NCI-H82 treated with DMSO at 0.1 percent for 48 hours (cell line): ENCODE data around the gene CA5B.
"Not testable (repeated sequence)": the region's sequence is repeated elsewhere in the genome, so short reads cannot be mapped to it uniquely, and the experiment has no call there.

ENCODE experiments used
- DNase-seq: peaks from one replicate; lab custom pipeline; 2025; ENCODE audit not compliant: unreplicated experiment; lab: John Stamatoyannopoulos, UW

CA5B gene, protein sequence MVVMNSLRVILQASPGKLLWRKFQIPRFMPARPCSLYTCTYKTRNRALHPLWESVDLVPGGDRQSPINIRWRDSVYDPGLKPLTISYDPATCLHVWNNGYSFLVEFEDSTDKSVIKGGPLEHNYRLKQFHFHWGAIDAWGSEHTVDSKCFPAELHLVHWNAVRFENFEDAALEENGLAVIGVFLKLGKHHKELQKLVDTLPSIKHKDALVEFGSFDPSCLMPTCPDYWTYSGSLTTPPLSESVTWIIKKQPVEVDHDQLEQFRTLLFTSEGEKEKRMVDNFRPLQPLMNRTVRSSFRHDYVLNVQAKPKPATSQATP

DNA sequence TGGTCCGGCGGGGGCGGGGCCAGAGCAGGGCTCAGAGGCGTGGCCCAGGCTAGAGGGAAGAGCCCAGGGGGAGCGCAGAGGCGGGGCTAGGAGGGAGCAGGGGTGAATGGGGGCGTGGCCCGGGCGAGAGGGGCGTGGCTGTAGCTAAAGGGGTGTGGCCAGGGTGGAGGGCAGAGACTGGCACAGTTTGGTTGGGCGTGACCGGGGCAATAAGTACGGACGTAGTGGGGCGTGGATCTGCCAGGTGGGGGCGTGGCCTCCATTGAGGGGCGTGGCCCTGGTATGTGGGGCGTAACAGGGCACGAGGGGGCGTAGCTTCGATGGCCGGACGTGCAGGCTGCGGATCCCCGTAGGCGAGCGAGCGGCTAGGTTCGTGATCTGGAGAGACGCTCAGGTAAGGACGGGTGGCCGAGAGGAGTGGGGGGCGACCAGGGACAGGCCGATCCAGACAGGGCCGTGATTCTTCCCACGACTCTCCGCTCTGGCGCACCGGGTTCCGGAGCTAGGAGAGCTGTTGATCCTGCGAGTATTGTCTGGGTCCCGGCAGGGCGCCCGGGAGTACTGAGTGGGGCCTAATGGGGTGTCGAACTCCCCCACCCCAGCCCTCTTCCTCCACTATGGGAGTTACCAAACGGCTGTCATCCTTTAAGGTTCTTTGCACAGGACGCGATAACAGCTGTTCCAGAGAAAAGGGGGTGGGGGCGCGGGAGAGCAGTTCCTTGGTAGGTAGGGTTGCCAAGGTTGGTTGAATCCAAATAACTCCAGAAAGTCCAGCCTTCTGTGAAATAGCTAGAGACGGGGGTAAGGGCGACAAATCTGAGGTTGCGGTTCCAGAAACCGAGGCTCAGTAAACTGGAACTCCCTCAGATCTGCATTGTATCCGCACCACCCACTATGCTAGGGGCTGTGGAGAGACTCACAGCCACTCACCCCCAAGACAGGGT, at the start of gene CA5B:
TSS of gene CA5B (plus strand) at position 312 of the 944 bp plus-strand sequence. CDS start 11,754 bp downstream, outside the sequence.
- no peak for DNase-seq

GRCh38 chrX:15694941-15695451, 43.1 kb upstream of the CA5B start:
- no peak for DNase-seq

- DNase-seq: no peak
Measured at GRCh38 chrX:15696516-15696915, 41.6 kb upstream of the CA5B start.

GRCh38 chrX:15702488-15703371, 35.3 kb upstream of the CA5B start:
- no peak for DNase-seq

GRCh38 chrX:15703809-15704208, 34.3 kb upstream of the CA5B start:
- DNase-seq: not testable (repeated sequence)

DNA sequence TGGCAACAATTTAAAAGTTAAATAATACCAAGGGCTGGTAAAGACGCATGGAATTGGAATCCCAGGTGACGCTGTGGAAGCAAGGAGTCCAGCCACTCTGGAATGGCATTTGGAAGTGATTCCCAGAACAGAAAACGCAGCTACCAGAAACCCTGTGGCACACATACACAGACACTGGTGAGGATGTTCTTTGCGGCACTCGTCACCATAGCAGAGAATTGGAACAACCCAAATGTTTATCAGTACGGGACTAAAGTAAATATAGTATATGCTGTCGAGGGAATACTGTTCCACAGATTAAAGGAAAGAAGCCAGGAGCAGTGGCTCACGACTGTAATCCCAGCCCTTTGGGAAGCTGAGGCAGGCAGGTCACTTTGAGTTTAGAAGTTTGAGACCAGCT, 33.8 kb upstream of the CA5B start:
- DNase-seq: not testable (repeated sequence)

DNA sequence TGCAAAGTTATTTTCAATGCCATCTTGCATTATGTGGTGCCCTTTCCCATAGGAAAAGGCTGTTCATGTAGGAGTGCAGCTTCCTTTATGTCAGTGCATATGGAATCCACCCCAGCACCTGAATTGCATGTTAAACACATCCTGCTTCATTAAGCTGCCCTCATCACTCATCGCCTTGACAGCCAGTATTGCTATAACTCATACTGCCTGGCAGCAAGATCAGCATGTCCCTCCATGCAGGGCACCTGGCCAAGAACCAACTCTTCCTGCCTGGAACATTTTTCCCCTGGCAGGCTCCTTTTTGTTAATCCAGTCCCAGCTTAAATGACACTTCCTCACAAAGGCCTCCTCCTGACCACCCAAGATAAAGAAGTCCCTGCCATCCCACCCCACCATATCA, 23.5 kb upstream of the CA5B start:
- DNase-seq: no peak

GRCh38 chrX:15718283-15718970, 19.6 kb upstream of the CA5B start:
- no peak for DNase-seq

- DNase-seq: no peak
Measured at GRCh38 chrX:15719324-15719968, 18.6 kb upstream of the CA5B start.

- DNase-seq: no peak
Measured at GRCh38 chrX:15721911-15722310, 16.2 kb upstream of the CA5B start.

GRCh38 chrX:15723887-15724517, 14.1 kb upstream of the CA5B start:
- no peak for DNase-seq

DNA sequence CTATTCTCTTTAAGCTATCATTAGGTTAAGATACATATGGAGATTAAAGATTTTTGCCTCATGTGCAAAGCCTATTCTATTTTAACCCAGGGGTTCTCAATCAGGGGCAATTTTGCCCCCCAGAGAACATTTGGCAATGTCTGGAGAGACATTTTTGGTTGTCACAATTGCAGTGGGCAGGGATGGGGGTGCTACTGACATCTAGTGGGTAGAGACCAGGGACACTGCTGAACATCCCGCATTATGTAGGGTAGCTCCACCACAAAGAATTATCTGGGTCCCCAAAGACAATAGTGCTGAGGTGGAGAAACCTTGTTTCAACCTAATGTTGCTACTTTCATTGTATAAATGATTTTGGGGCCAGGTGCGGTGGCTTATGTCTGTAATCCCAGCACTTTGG, 13.2 kb upstream of the CA5B start:
- no peak for DNase-seq

DNA sequence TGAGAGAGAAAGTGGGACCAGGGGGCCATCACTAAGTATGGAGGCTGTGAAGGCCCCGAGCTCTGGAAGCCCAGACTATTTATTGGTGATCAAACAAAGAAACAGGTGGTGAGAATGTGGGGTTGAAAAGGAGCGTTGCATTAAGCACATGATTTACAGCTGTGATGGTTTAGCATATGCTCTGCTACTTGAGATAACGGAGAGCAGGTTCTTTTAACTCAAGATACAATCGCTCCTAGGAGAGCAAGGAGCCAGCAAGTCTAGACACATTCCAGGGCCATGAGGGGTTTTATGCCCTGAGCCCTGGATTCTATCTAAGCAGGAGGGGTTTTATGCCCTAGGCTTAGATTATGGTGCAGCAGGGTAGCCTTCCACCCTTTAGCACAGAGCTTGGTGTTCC, 6.7 kb upstream of the CA5B start:
- not testable (repeated sequence) for DNase-seq

- DNase-seq: no peak
Measured at GRCh38 chrX:15737190-15737958, 696 bp upstream of the CA5B start.

DNA sequence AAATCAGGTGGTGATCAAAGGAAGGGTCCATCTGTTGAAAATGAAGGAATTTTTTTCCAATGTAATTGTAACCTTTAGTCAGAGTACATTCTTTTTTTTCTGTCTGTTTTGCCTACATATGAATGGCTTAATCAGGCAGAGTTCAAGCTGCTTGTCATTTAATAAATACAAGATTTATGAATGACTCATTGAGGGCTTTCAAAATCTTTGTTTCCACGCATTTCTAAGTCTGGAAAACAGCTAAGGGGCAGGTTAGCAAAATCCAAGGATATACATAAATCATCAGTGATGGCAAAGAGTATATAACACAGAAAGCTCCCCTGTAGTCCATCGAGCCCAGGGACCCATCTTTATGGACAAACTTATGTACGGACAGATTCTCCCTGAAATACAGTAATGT, 1.8 kb downstream of the CA5B start:
- no peak for DNase-seq

DNA sequence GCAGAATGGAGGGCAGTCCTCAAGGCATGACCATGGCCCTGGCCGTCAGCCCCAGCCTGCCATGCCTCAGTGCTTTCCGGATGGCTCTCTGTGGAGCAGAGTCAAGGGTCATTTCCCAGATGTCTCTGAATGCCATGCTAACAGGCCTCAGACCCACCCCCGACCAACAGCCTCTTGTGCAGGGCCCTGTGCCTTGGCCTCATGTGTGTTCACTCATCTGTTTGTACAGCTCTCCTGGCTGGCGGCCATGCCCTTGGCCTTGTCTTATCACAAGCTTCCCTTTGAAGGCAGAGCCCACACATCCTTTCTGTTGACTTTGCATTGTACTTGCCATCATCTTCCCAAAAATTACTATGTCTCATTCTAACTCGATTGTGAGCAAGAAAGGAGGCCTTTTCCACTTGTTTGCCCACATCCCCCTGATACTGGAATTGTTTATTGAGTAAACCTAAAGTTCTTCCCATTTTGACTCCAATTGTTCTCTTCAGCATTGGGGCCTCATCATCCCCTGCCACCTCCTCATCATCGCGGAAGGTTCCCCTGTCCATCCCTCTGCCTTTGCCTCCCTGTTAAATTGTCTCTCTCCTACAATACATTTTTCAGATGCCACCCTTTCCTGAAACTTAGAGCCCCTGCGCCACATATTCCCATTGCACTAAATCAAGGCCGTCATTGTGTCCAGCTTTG, 6.3 kb downstream of the CA5B start:
- DNase-seq: no peak

DNA sequence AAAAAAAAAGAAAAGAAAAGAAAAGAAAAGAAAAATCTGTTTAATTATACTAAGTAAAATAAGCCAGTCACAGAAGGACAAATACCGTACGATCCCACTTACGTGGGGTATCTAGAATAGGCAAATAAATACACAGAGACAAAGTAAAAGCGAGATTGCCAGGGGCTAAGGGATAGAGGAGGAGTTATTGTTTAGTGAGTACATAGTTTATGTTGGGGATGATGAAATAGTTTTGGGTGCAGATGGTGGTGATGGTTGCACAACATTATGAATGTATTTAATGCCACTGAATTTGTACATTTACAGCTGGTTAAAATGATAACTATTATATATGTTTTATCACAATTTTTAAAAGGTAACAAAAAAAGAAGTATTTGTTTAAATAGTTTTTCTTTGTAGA, 7.1 kb downstream of the CA5B start:
- no peak for DNase-seq

DNA sequence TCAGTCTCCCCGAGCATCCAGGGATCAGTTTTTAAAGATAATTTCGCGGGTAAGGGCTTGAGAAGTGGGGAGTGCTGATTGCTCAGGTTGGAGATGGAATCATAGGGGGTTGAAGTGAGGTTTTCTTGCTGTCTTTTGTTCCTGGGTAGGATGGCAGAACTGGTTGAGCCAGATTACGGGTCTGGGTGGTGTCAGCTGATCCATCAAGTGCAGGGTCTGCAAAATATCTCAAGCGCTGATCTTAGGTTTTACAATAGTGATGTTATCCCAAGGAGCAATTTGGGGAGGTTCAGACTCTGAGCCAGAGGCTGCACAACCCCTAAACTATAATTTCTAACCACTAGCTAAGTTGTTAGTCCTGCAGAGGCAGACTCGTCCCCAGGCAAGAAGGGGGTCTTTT, 8.6 kb downstream of the CA5B start:
- DNase-seq: not testable (repeated sequence)
